NCI-H2196 (cell line): Measurements from ENCODE around the gene MIF.
"Not testable (repeated sequence)": the region's sequence is repeated elsewhere in the genome, so short reads cannot be mapped to it uniquely, and the experiment has no call there.

Experiments
- DNase-seq: peaks from one replicate; lab custom pipeline; 2025; ENCODE audit not compliant: unreplicated experiment; lab: John Stamatoyannopoulos, UW

Gene MIF

DNA sequence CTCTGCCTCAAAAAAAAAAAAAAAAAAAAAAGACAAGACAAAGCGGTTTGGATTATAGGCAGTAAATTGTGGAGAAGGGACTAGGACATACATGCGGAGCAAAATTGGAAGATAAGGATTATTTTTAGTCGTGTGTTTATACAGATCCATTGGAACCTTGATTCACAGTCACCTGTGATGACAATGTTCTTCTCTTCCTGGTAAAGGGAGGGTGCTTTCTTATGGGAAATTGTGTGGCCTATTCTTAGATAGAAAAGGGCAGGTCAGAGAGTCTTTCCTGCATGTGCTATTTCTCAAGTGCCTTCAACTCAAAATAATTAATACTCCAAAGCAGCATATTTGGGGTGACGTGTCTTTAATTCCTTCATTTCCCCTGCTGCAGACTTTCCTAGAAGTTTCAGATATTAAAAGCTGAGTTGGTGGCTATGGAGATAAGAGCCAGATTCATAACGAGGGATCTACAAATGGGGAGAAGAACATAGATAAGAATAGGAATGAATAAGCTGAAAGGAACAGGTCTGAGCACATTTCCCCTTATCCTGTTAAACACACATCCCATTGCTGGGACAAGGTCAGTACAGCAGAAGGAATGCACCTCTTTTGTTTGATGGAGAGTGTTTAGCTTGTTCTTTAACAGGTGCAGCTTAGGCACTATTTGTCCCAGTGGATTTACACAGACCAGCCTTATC is 44.3 kb downstream of the MIF start:
- no peak for DNase-seq

DNA sequence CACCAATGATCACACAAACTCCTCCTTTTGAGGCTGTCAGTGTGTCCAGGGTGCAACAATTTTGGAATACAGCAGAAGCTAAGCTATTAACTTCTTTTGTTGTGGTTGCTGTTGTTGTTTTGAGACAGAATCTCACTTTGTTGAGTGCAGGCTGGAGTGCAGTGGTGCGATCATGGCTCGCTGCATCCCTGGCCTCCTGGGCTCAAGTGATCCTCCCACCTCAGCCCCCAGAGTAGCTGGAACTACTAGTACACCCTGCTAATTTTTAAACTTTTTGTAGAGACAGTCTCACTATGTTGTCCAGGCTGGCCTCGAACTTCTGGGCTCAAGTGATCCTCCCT is 44.8 kb downstream of the MIF start:
- no peak for DNase-seq

DNA sequence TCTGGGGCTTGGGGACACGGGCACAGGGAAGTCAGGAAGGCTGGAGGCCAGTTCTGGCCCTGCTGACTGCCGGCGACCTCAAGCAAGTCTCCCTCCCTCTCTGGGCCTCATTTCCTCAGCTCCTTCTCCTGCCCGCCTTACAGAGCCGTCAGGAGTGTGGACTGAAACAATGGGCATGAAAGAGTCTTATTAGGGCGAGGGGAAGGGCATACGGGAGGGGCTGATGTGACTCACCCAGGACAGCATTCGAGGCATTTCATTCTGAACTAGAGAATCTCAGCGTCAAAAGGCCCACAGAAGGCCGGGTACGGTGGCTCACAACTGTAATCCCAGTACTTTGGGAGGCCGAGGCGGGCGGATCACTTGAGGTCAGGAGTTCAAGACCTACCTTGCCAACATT is 46.0 kb downstream of the MIF start:
- DNase-seq, result not testable (repeated sequence)
